ENCODE data around the gene NKAIN2. TPM values are rescaled to one million over a fixed set of nuclear protein-coding genes. Genes with fewer than 3 reads are reported as not detected.

Gene NKAIN2
- polyA plus RNA-seq, 1 of the 3 experiments (the other 2 are of a cell fraction): not detected

DNA sequence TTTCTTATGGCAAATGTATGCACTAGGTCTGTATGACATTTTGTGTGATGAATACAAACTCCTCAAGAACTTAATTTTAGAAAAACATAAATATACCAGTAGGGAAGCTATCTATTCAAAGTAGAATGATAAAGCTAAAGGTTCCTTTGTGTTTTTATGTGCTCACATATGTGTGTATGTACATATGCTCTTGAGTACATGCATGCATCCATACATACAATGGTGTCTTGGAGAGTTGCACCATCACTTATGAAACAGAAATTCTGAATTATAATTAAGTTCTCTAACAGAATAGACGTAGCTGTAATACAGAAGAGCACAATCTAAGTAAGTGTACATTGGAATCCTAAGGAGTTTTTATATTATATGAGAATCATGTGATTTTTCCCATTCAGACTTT lies 2.3 kb downstream of the NKAIN2 start:
- ChIA-PET CTCF (interaction anchor here (0.9 kb wide), 1 partner anchor 15 kb away, joined by 3 read pairs; no protein-coding TSS in a partner anchor), POLR2A (no interaction called here)
- Histone ChIP-seq H3K27me3 (ENCODE audit: insufficient read depth) (peaks cover 27% of the 10 kb centered on the region), H3K9me3 (no peaks in the 10 kb centered on the region), H3K4me2 (no peak overlapping the region), H3K79me2 (ENCODE audit: insufficient read depth) (no peaks in the 10 kb centered on the region), H3K36me3 (replicated peaks in 1 of 2; ENCODE audit: control insufficient read depth in 1 of 2, insufficient read depth in 2 of 2, low read length in 1 of 2) (no peaks in the 10 kb centered on the region), H3F3A (replicated peaks; ENCODE audit: insufficient read depth) (no peaks in the 10 kb centered on the region), H3K9ac (no peak overlapping the region), H3K4me1 (ENCODE audit: control insufficient read depth in 1 of 2, insufficient read depth in 2 of 2, low read depth in 1 of 2, low read length in 1 of 2) (no peaks in the 10 kb centered on the region; a peak in 1 of 4 replicates), H3K4me3 (ENCODE audit: low read depth in 2 of 2, low read length in 1 of 2) (no peak overlapping the region), H3K27ac (ENCODE audit: low read depth in 2 of 2, low read length in 1 of 2) (no peak overlapping the region), H3K9me2 (no peaks in the 10 kb centered on the region), H2AFZ (ENCODE audit: low read depth) (no peak overlapping the region), H4K20me1 (ENCODE audit: insufficient read depth) (no peaks in the 10 kb centered on the region)
- 0% methylated on average over 1 of the region's 1 CpG for WGBS (ENCODE audit: low lambda C conversion rate)
- DNase-seq: no peak
- TF ChIP-seq TCF12 (IDR thresholded peaks at IDR 0.05): no peak
- no peak for TF ChIP-seq POLR2AphosphoS5 (IDR thresholded peaks at IDR 0.05; ENCODE audit: low read depth, low read length)
- TF ChIP-seq, protein P1, sequence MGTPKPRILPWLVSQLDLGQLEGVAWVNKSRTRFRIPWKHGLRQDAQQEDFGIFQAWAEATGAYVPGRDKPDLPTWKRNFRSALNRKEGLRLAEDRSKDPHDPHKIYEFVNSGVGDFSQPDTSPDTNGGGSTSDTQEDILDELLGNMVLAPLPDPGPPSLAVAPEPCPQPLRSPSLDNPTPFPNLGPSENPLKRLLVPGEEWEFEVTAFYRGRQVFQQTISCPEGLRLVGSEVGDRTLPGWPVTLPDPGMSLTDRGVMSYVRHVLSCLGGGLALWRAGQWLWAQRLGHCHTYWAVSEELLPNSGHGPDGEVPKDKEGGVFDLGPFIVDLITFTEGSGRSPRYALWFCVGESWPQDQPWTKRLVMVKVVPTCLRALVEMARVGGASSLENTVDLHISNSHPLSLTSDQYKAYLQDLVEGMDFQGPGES (IDR thresholded peaks at IDR 0.05; ENCODE audit: low read depth, low read length): no peak
- no peak for TF ChIP-seq GABPA (IDR thresholded peaks at IDR 0.05; ENCODE audit: low read depth)
- TF ChIP-seq FOXJ3 (CRISPR knock-in tag; IDR thresholded peaks at IDR 0.05): no peak
- TF ChIP-seq, protein P2, sequence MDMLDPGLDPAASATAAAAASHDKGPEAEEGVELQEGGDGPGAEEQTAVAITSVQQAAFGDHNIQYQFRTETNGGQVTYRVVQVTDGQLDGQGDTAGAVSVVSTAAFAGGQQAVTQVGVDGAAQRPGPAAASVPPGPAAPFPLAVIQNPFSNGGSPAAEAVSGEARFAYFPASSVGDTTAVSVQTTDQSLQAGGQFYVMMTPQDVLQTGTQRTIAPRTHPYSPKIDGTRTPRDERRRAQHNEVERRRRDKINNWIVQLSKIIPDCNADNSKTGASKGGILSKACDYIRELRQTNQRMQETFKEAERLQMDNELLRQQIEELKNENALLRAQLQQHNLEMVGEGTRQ (IDR thresholded peaks at IDR 0.05; ENCODE audit: borderline replicate concordance, low read depth, low read length): no peak
- TF ChIP-seq MXI1 (IDR thresholded peaks at IDR 0.05; ENCODE audit: low read depth, low read length): no peak
- no peak for TF ChIP-seq CHD2 (IDR thresholded peaks at IDR 0.05; ENCODE audit: low read length, partially characterized antibody)
- no peak for TF ChIP-seq SMC3 (IDR thresholded peaks at IDR 0.05; ENCODE audit: low read depth, low read length)
- TF ChIP-seq TEAD4 (IDR thresholded peaks at IDR 0.05; ENCODE audit: borderline replicate concordance, insufficient read depth): no peak
- no peak for TF ChIP-seq EZH2phosphoT487 (IDR thresholded peaks at IDR 0.05; ENCODE audit: borderline replicate concordance, low read depth)

DNA sequence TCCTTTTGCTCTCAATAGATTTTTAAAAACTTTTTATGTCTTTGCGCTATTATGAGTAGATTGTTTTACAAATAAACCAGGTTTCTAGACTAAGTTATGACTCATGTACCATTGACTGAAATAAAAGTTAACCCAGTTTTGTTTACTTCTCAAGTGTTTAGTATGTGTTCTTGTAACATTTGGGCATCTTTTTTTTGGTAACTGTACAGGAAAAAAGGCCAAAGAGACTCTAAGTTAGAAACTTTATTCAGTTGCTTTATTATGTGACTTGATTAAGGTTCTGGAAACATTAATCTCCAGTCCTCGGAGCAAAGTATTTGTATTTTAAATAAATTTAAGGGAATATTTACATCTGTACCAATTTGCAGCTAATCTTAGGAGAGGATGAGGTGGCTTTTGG lies 2.9 kb downstream of the NKAIN2 start:
- Histone ChIP-seq H3K4me3 (ENCODE audit: low read depth in 2 of 2, low read length in 1 of 2) (no peak overlapping the region), H3K9me2 (no peaks in the 10 kb centered on the region), H3F3A (replicated peaks; ENCODE audit: insufficient read depth) (no peaks in the 10 kb centered on the region), H4K20me1 (ENCODE audit: insufficient read depth) (no peaks in the 10 kb centered on the region), H3K27me3 (ENCODE audit: insufficient read depth) (peaks cover 22% of the 10 kb centered on the region), H3K27ac (ENCODE audit: low read depth in 2 of 2, low read length in 1 of 2) (no peak overlapping the region), H2AFZ (ENCODE audit: low read depth) (no peak overlapping the region), H3K4me1 (ENCODE audit: control insufficient read depth in 1 of 2, insufficient read depth in 2 of 2, low read depth in 1 of 2, low read length in 1 of 2) (no peaks in the 10 kb centered on the region; a peak in 1 of 4 replicates), H3K9ac (no peak overlapping the region), H3K36me3 (replicated peaks in 1 of 2; ENCODE audit: control insufficient read depth in 1 of 2, insufficient read depth in 2 of 2, low read length in 1 of 2) (no peaks in the 10 kb centered on the region), H3K9me3 (no peaks in the 10 kb centered on the region), H3K79me2 (ENCODE audit: insufficient read depth) (no peaks in the 10 kb centered on the region), H3K4me2 (no peak overlapping the region)
- CTCF ChIA-PET: no interaction called here
- POLR2A ChIA-PET: no interaction called here
- DNase-seq: no peak
- WGBS (ENCODE audit: low lambda C conversion rate): 27% methylated on average over 2 of the region's 2 CpGs
- TF ChIP-seq POLR2AphosphoS5 (IDR thresholded peaks at IDR 0.05; ENCODE audit: low read depth, low read length) (no peak), FOSL2 (IDR thresholded peaks at IDR 0.05; ENCODE audit: borderline replicate concordance, low read depth) (no peak), GABPA (IDR thresholded peaks at IDR 0.05; ENCODE audit: low read depth) (no peak), EP300 (IDR thresholded peaks at IDR 0.05; ENCODE audit: borderline replicate concordance in 1 of 2, low read depth in 1 of 2, low read length in 1 of 2) (no peak), RCOR1 (IDR thresholded peaks at IDR 0.05; ENCODE audit: low read length) (no peak), NFIC (IDR thresholded peaks at IDR 0.05; ENCODE audit: borderline replicate concordance) (no peak), FOXJ3 (CRISPR knock-in tag; IDR thresholded peaks at IDR 0.05) (no peak)
- TF ChIP-seq, protein P1 (IDR thresholded peaks at IDR 0.05; ENCODE audit: low read depth, low read length): no peak
- TF ChIP-seq, protein P3, sequence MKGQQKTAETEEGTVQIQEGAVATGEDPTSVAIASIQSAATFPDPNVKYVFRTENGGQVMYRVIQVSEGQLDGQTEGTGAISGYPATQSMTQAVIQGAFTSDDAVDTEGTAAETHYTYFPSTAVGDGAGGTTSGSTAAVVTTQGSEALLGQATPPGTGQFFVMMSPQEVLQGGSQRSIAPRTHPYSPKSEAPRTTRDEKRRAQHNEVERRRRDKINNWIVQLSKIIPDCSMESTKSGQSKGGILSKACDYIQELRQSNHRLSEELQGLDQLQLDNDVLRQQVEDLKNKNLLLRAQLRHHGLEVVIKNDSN (IDR thresholded peaks at IDR 0.05; ENCODE audit: borderline replicate concordance, low read depth): no peak
- TF ChIP-seq, protein P4, sequence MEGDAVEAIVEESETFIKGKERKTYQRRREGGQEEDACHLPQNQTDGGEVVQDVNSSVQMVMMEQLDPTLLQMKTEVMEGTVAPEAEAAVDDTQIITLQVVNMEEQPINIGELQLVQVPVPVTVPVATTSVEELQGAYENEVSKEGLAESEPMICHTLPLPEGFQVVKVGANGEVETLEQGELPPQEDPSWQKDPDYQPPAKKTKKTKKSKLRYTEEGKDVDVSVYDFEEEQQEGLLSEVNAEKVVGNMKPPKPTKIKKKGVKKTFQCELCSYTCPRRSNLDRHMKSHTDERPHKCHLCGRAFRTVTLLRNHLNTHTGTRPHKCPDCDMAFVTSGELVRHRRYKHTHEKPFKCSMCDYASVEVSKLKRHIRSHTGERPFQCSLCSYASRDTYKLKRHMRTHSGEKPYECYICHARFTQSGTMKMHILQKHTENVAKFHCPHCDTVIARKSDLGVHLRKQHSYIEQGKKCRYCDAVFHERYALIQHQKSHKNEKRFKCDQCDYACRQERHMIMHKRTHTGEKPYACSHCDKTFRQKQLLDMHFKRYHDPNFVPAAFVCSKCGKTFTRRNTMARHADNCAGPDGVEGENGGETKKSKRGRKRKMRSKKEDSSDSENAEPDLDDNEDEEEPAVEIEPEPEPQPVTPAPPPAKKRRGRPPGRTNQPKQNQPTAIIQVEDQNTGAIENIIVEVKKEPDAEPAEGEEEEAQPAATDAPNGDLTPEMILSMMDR (IDR thresholded peaks at IDR 0.05): no peak
- TF ChIP-seq, protein P2 (IDR thresholded peaks at IDR 0.05; ENCODE audit: borderline replicate concordance, low read depth, low read length): no peak

Measured in SK-N-SH (cell line).